Effector CD4-positive, alpha-beta T cell (primary cell): Measurements from ENCODE around the gene PLEKHG5.
A peak's percentile ranks its signal among the peaks of the same experiment; 100 is the strongest.

ENCODE experiments used
- DNase-seq: peaks from one replicate; pipeline ENCODE4 v3.0.0-alpha.2; 2020

Gene PLEKHG5

GRCh38 chr1:6475381-6476133 is 15.9 kb downstream of the PLEKHG5 start:
- DNase-seq = peak; percentile 81

- no peak for DNase-seq
Observed at GRCh38 chr1:6474815-6475282, 16.6 kb downstream of the PLEKHG5 start.

- DNase-seq = no peak
Observed at GRCh38 chr1:6473974-6474814, 17.3 kb downstream of the PLEKHG5 start.

GRCh38 chr1:6473156-6473555 is 18.3 kb downstream of the PLEKHG5 start:
- no peak for DNase-seq

GRCh38 chr1:6472391-6472790 is 19.1 kb downstream of the PLEKHG5 start:
- no peak for DNase-seq

- DNase-seq = no peak
Observed at GRCh38 chr1:6471970-6472368, 19.5 kb downstream of the PLEKHG5 start.

GRCh38 chr1:6471086-6471969 is 20.1 kb downstream of the PLEKHG5 start:
- DNase-seq = no peak

- no peak for DNase-seq
Observed at GRCh38 chr1:6470132-6471085, 21.1 kb downstream of the PLEKHG5 start.

- no peak for DNase-seq
Observed at GRCh38 chr1:6468729-6469461, 22.6 kb downstream of the PLEKHG5 start.

- no peak for DNase-seq
Observed at GRCh38 chr1:6467744-6468688, 23.5 kb downstream of the PLEKHG5 start.

GRCh38 chr1:6467224-6467623 is 24.2 kb downstream of the PLEKHG5 start:
- no peak for DNase-seq

GRCh38 chr1:6466751-6467150 is 24.7 kb downstream of the PLEKHG5 start:
- no peak for DNase-seq

GRCh38 chr1:6466023-6466422 is 25.4 kb downstream of the PLEKHG5 start, which contains the start of gene TNFRSF25:
Gene TNFRSF25 (minus strand): TSS chr1:6466173. CDS start chr1:6466107, 66 bp downstream.
- peak; percentile 57 for DNase-seq

GRCh38 chr1:6465461-6466005 is 25.9 kb downstream of the PLEKHG5 start:
- peak; percentile 42 for DNase-seq

GRCh38 chr1:6464915-6465314 is 26.6 kb downstream of the PLEKHG5 start:
- DNase-seq = no peak

GRCh38 chr1:6464514-6464836 is 27.0 kb downstream of the PLEKHG5 start:
- DNase-seq = peak; percentile 36

- no peak for DNase-seq
Observed at GRCh38 chr1:6463120-6463412, 28.4 kb downstream of the PLEKHG5 start.

GRCh38 chr1:6462412-6463119 is 28.9 kb downstream of the PLEKHG5 start:
- no peak for DNase-seq
